NCI-H1694 (cell line): ENCODE measurements around the gene LMTK3.

Experiments
- DNase-seq: peaks from one replicate; lab custom pipeline; 2025; lab: John Stamatoyannopoulos, UW

Gene LMTK3

DNA sequence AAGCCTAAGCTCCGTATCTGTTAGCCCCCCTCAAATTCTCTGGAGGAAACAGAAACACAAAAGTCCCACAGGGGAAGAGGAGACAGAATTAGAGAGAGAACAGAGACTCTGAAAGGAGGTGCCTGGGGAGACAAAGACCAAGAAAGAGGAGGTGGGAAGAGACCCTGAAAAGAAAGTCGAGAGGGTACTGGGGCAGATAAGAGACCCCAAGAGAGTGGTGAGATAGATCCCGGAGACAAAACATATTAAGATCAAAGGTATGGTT is 66.8 kb downstream of the LMTK3 start:
- DNase-seq: no peak

DNA sequence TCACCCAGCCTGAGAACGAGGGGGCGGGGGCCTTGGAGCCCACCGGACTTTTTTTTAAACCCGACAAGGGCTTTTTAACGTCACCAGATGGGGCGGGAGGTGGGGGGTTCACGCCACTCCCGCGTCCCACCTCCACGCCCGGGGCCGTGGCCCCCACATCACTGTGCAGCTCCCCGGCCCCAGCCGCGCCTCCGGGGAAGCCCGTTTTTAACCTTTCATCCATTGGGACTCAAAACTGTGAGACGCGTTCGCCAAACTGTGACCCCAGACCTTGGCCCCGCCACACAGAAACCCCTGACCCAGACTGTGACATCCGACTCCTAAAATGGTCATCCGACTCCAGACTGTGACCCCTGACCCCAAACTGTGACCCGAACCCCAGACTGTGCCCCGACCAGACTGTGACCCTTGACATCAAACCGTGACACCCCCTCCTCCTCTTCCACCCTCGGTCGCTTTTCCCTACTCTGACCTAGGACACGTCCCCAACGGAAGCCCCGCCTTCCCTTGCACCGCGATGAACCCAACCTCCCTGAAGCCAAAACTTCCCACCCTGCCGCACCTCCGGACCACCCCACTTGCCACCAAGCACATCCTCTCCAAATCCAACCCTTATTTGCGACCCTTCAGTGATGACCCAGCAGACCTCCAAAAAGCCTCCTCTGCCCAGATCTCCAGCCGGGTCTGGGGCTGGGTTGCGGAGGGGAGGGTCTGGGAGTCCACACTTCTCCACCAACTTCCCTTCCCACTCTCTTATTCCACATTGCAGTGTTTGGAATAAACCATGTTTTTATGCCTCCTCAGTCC is 67.3 kb downstream of the LMTK3 start:
- DNase-seq: no peak

- DNase-seq: no peak
These were observed 67.9 kb downstream of the LMTK3 start for GRCh38 chr19:48443731-48444128.

GRCh38 chr19:48443256-48443655 is 68.4 kb downstream of the LMTK3 start:
- no peak for DNase-seq

DNA sequence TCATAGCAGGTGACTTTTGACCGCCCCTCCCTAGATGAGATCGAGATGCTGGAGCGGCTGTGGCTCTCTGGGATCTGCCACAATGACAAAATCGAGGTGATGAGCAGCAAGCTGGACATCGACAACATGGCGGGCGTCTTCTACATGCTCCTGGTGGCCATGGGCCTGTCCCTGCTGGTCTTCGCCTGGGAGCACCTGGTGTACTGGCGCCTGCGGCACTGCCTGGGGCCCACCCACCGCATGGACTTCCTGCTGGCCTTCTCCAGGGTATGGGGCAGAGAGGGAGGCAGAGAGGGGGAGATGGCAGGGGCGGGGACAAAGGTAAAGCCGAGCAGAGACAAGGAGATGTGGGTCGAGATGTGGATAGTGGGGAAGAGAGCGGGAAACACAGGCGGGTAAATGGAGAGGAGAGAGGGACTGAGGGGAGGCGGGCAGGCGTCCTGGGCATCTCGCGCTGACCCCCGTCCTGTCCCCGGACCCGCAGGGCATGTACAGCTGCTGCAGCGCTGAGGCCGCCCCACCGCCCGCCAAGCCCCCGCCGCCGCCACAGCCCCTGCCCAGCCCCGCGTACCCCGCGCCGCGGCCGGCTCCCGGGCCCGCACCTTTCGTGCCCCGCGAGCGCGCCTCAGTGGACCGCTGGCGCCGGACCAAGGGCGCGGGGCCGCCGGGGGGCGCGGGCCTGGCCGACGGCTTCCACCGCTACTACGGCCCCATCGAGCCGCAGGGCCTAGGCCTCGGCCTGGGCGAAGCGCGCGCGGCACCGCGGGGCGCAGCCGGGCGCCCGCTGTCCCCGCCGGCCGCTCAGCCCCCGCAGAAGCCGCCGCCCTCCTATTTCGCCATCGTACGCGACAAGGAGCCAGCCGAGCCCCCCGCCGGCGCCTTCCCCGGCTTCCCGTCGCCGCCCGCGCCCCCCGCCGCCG is 69.3 kb downstream of the LMTK3 start:
- DNase-seq: no peak

DNA sequence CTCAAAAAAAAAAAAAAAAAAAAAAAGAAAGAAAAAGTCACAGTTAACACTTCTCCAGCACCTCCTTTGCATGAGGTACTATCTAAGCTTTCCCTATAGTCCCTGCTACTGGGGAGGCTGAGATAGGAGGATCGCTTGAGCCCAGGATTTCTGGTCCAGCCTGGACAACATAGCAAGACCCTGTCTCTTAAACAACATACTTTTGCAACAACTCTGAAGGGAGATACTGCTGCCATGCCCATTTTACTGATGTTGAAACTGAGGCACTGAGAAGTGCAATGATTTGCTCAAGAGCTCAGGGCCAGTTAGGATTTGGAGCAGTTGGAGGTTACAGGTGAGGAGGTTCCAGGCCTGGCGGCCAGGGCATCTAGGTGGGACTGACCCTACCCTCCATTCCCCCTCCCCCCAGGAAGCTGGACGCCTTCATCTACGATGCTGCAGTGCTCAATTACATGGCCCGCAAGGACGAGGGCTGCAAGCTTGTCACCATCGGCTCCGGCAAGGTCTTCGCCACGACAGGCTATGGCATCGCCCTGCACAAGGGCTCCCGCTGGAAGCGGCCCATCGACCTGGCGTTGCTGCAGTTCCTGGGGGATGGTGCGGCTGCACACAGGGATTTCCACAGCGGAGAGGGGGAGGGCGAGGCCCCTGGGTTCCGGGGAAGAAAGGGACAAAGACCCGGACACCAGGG is 70.1 kb downstream of the LMTK3 start:
- DNase-seq: no peak

- no peak for DNase-seq
These were observed 75.0 kb downstream of the LMTK3 start for GRCh38 chr19:48436586-48436985.
